Measurements from ENCODE around the gene FXYD3.
"Not testable (repeated sequence)": the region's sequence is repeated elsewhere in the genome, so short reads cannot be mapped to it uniquely, and the experiment has no call there.

Gene FXYD3

GRCh38 chr19:35151273-35152065 lies 35.8 kb downstream of the FXYD3 start:
- H3K27ac ChIP-seq = no peak overlapping the region

GRCh38 chr19:35153129-35153522 lies 37.5 kb downstream of the FXYD3 start:
- not testable (repeated sequence) for H3K27me3 ChIP-seq (ENCODE audit: insufficient read depth, low read depth, severe bottlenecking); H3K27ac ChIP-seq; H3K36me3 ChIP-seq; H3K4me3 ChIP-seq (ENCODE audit: low read depth, low read length); DNase-seq; H3K9me3 ChIP-seq (ENCODE audit: severe bottlenecking)

More at GRCh38 chr19:35151273-35152065, 35.8 kb downstream of the FXYD3 start:
- H3K4me3 ChIP-seq (ENCODE audit: low read depth, low read length) = no peak overlapping the region
- no peaks in the 10 kb centered on the region for H3K27me3 ChIP-seq (ENCODE audit: insufficient read depth, low read depth, severe bottlenecking)
- 0 out of 2 replicates have a peak, but pooled peaks have one; percentile 1 for TF ChIP-seq CTCF (IDR thresholded peaks at IDR 0.05; ENCODE audit: low read depth, low read length)
- H3K36me3 ChIP-seq = no peaks in the 10 kb centered on the region
- H3K9me3 ChIP-seq (ENCODE audit: severe bottlenecking) = no peaks in the 10 kb centered on the region
- no peak for DNase-seq

- peak; percentile 73 for DNase-seq
- Histone ChIP-seq H3K27me3 (ENCODE audit: insufficient read depth, low read depth, severe bottlenecking) (no peaks in the 10 kb centered on the region), H3K27ac (peak overlapping the region; percentile 29; the same call in 1 of the 2 replicates), H3K36me3 (peaks cover 13% of the 10 kb centered on the region; the same call in 1 of the 2 replicates), H3K4me3 (ENCODE audit: low read depth, low read length) (peak overlapping the region; percentile 80), H3K9me3 (ENCODE audit: severe bottlenecking) (no peaks in the 10 kb centered on the region)
- TF ChIP-seq CTCF (IDR thresholded peaks at IDR 0.05; ENCODE audit: low read depth, low read length) = peak; percentile 86
Observed at GRCh38 chr19:35153701-35154524, 38.3 kb downstream of the FXYD3 start.

- peak within 1 kb of the TSS; percentile 29; the same call in 1 of the 2 replicates for H3K27ac ChIP-seq
- H3K9me3 ChIP-seq (ENCODE audit: severe bottlenecking) = no peaks in the 10 kb centered on the region
- no peaks in the 10 kb centered on the region for H3K27me3 ChIP-seq (ENCODE audit: insufficient read depth, low read depth, severe bottlenecking)
Observed at GRCh38 chr19:35154525-35155406, 39.1 kb downstream of the FXYD3 start, which contains the start of gene FXYD5. Gene FXYD5 (plus strand): TSS chr19:35154735. CDS start chr19:35155551, 816 bp downstream.

GRCh38 chr19:35155441-35155840 lies 39.8 kb downstream of the FXYD3 start:
- Histone ChIP-seq H3K27me3 (ENCODE audit: insufficient read depth, low read depth, severe bottlenecking) (no peaks in the 10 kb centered on the region), H3K4me3 (ENCODE audit: low read depth, low read length) (peak overlapping the region; percentile 80), H3K27ac (no peak overlapping the region), H3K9me3 (ENCODE audit: severe bottlenecking) (no peaks in the 10 kb centered on the region), H3K36me3 (peaks cover 17% of the 10 kb centered on the region)
- DNase-seq = no peak
- no peak for TF ChIP-seq CTCF (IDR thresholded peaks at IDR 0.05; ENCODE audit: low read depth, low read length)

More at GRCh38 chr19:35154525-35155406, 39.1 kb downstream of the FXYD3 start, which contains the start of gene FXYD5:
- TF ChIP-seq CTCF (IDR thresholded peaks at IDR 0.05; ENCODE audit: low read depth, low read length) = no peak
- Histone ChIP-seq H3K36me3 (peaks cover 17% of the 10 kb centered on the region), H3K4me3 (ENCODE audit: low read depth, low read length) (peak within 1 kb of the TSS; percentile 80)
- peak; percentile 69 for DNase-seq
